GM23338 (cell line): Measurements from ENCODE around the gene ANKUB1. TPM values are rescaled to one million over a fixed set of nuclear protein-coding genes. Genes with fewer than 3 reads are reported as not detected.

ENCODE experiments used
- ATAC-seq: fragments of 200-7000 bp; cut with Tn5 transposase; 3 replicates; pipeline ENCODE4 v1.9.1; 2020
- DNase-seq: peaks from one replicate; pipeline ENCODE4 v3.0.0-alpha.2; 2015; ENCODE audit warnings: low spot score
- H2AFZ ChIP-seq: fragments of 200-600 bp; sonication (generic); 2 replicates; pipeline ENCODE4 v1.8.0; 2016; ENCODE audit warnings: antibody characterized with exemption, mild to moderate bottlenecking, moderate library complexity
- H3F3A ChIP-seq: fragments of 200-600 bp; sonication (generic); replicated peaks from 2 replicates; pipeline ENCODE4 v1.8.0; 2017; ENCODE audit warnings: antibody characterized with exemption, mixed run types, low read depth
- H3K27ac ChIP-seq: fragments of 200-600 bp; sonication (generic); 2 replicates; pipeline ENCODE4 v1.6.1; 2016; ENCODE audit warnings: low read depth
- H3K27me3 ChIP-seq: fragments of 200-600 bp; sonication (generic); 2 replicates; pipeline ENCODE4 v1.8.0; 2016; ENCODE audit warnings: mild to moderate bottlenecking, mixed run types, moderate library complexity; ENCODE audit not compliant: insufficient read depth
- H3K36me3 ChIP-seq: fragments of 200-600 bp; sonication (generic); 2 replicates; pipeline ENCODE4 v1.8.0; 2016; ENCODE audit warnings: mild to moderate bottlenecking; ENCODE audit not compliant: insufficient read depth
- H3K4me1 ChIP-seq: fragments of 200-600 bp; sonication (generic); 2 replicates; pipeline ENCODE4 v1.8.0; 2016; ENCODE audit warnings: mild to moderate bottlenecking, moderate library complexity; ENCODE audit not compliant: insufficient read depth
- H3K4me2 ChIP-seq: fragments of 200-600 bp; sonication (generic); 2 replicates; pipeline ENCODE4 v1.7.1; 2017; ENCODE audit warnings: mixed run types
- H3K4me3 ChIP-seq: fragments of 200-600 bp; sonication (generic); 2 replicates; pipeline ENCODE4 v1.6.1; 2016; ENCODE audit warnings: mixed run types
- H3K79me2 ChIP-seq: fragments of 200-600 bp; sonication (generic); replicated peaks from 2 replicates; pipeline ENCODE4 v1.8.0; 2017; ENCODE audit warnings: mild to moderate bottlenecking; ENCODE audit not compliant: insufficient read depth
- H3K9me2 ChIP-seq: fragments of 200-600 bp; sonication (generic); 2 replicates; pipeline ENCODE4 v1.8.0; 2017; ENCODE audit not compliant: insufficient read depth
- H4K20me1 ChIP-seq: fragments of 200-600 bp; sonication (generic); replicated peaks from 2 replicates; pipeline ENCODE4 v1.8.0; 2017; ENCODE audit warnings: mild to moderate bottlenecking; ENCODE audit not compliant: insufficient read depth
- H3K27ac Mint-ChIP-seq: 2 replicates; pipeline ENCODE4 v1.8.0; 2020; ENCODE audit warnings: inconsistent platforms, mild to moderate bottlenecking, moderate library complexity, mixed read lengths
- H3K27me3 Mint-ChIP-seq: 3 replicates; pipeline ENCODE4 v1.8.0; 2022; ENCODE audit warnings: low read depth, mild to moderate bottlenecking, moderate library complexity, mixed read lengths, inconsistent platforms; ENCODE audit not compliant: insufficient read depth, poor library complexity
- H3K36me3 Mint-ChIP-seq: 3 replicates; pipeline ENCODE4 v1.8.0; 2021; ENCODE audit warnings: low read depth, mild to moderate bottlenecking, inconsistent platforms, moderate library complexity, mixed read lengths
- H3K4me1 Mint-ChIP-seq: 3 replicates; pipeline ENCODE4 v1.8.0; 2020; ENCODE audit warnings: mild to moderate bottlenecking, inconsistent platforms, mixed read lengths
- H3K4me3 Mint-ChIP-seq: 3 replicates; pipeline ENCODE4 v1.8.0; 2021; ENCODE audit warnings: moderate library complexity, mild to moderate bottlenecking, inconsistent platforms, mixed read lengths
- H3K9me3 Mint-ChIP-seq: 3 replicates; pipeline ENCODE4 v1.8.0; 2020; ENCODE audit warnings: moderate library complexity, mild to moderate bottlenecking, inconsistent platforms, mixed read lengths
- CREB1 ChIP-seq: fragments of 250-450 bp; sonication (Bioruptor Pico); IDR thresholded peaks from 2 replicates; pipeline ENCODE4 v1.5.0; 2020; ENCODE audit warnings: low read depth, mild to moderate bottlenecking, moderate library complexity
- CTCF ChIP-seq, 2 experiments: fragments of 200-600 bp in 1 of 2; sonication (generic) in 1 of 2; conservative IDR thresholded peaks; 2 replicates each; pipeline versions ENCODE4 v1.5.1 to v1.6.1; 2016 to 2017; ENCODE audit warnings: antibody characterized with exemption in 2 of 2, low read depth in 2 of 2, mild to moderate bottlenecking in 2 of 2, moderate library complexity in 1 of 2
- ETS1 ChIP-seq: IDR thresholded peaks from 2 replicates; pipeline ENCODE4 v1.6.1; 2016; ENCODE audit warnings: antibody characterized with exemption
- EZH2phosphoT487 ChIP-seq: fragments of 200-600 bp; sonication (generic); IDR thresholded peaks from one replicate; pipeline ENCODE4 v1.8.1; 2018; ENCODE audit warnings: antibody characterized with exemption; ENCODE audit not compliant: unreplicated experiment
- JUNB ChIP-seq: IDR thresholded peaks from one replicate; pipeline ENCODE4 v1.6.1; 2016; ENCODE audit warnings: antibody characterized with exemption; ENCODE audit not compliant: unreplicated experiment
- NANOG ChIP-seq: IDR thresholded peaks from 2 replicates; pipeline ENCODE4 v1.6.1; 2016; ENCODE audit warnings: antibody characterized with exemption, borderline replicate concordance
- POLR2AphosphoS5 ChIP-seq: IDR thresholded peaks from 2 replicates; pipeline ENCODE4 v1.6.1; 2016; ENCODE audit warnings: antibody characterized with exemption, low read depth
- STAT1 ChIP-seq: IDR thresholded peaks from one replicate; pipeline ENCODE4 v1.6.1; 2016; ENCODE audit warnings: antibody characterized with exemption; ENCODE audit not compliant: unreplicated experiment
- ZNF114 ChIP-seq: fragments of 250-450 bp; sonication (Bioruptor Pico); IDR thresholded peaks from 2 replicates; pipeline ENCODE4 v1.5.0; 2020; ENCODE audit warnings: mild to moderate bottlenecking, moderate library complexity
- ZNF331 ChIP-seq: fragments of 250-450 bp; sonication (Bioruptor Pico); IDR thresholded peaks from 2 replicates; pipeline ENCODE4 v1.5.0; 2020; ENCODE audit warnings: low read depth, mild to moderate bottlenecking, moderate library complexity
- polyA plus RNA-seq: library from polyadenylated mRNA; unstranded; fragments of >200 nt; fragmentation: Nextera tagmentation; extraction: Ambion mirVana; gene quantifications from 2 replicates; pipeline ENCODE4 v1.2.1, GENCODE V29; 2016
- total RNA-seq: library from RNA; depleted of rRNA; stranded (reverse); fragments of >200 nt; shearing (Covaris generic); gene quantifications from 2 replicates; pipeline ENCODE4 v1.2.3, GENCODE V29; 2014

ANKUB1 gene
- total and polyA plus RNA-seq, 2 experiments from 2014 or later: not detected

- no peak overlapping the region for H3K27ac ChIP-seq
- DNase-seq (no peak), ATAC-seq (no peak)
- H3K79me2 ChIP-seq: no peaks in the 10 kb centered on the region
- Mint-ChIP-seq H3K27me3 (no peaks in the 10 kb centered on the region), H3K36me3 (no peaks in the 10 kb centered on the region), H3K4me1 (no peaks in the 10 kb centered on the region), H3K4me3 (no peak overlapping the region), H3K27ac (no peak overlapping the region), H3K9me3 (no peaks in the 10 kb centered on the region)
- no peaks in the 10 kb centered on the region for H4K20me1 ChIP-seq
- no peaks in the 10 kb centered on the region for H3F3A ChIP-seq
- no peaks in the 10 kb centered on the region for H3K27me3 ChIP-seq
- no peaks in the 10 kb centered on the region for H3K4me1 ChIP-seq
- TF ChIP-seq ZNF331 (CRISPR knock-in tag): no peak
- TF ChIP-seq POLR2AphosphoS5: no peak
- no peak for TF ChIP-seq EZH2phosphoT487
- TF ChIP-seq ETS1: no peak
- TF ChIP-seq ZNF114: no peak
- no peak for TF ChIP-seq JUNB
- H3K4me2 ChIP-seq: no peak overlapping the region
- no peaks in the 10 kb centered on the region for H3K9me2 ChIP-seq
- H2AFZ ChIP-seq: no peak overlapping the region
- H3K4me3 ChIP-seq: no peak overlapping the region
- no peaks in the 10 kb centered on the region for H3K36me3 ChIP-seq
Measured at GRCh38 chr3:149790268-149790667, 2.1 kb downstream of the ANKUB1 start.

- no peaks in the 10 kb centered on the region for H3K36me3 Mint-ChIP-seq
- Histone ChIP-seq H3K9me2 (no peaks in the 10 kb centered on the region), H3K27me3 (no peaks in the 10 kb centered on the region), H3K4me2 (no peak overlapping the region), H3K4me1 (no peaks in the 10 kb centered on the region), H3K4me3 (no peak overlapping the region), H3K79me2 (no peaks in the 10 kb centered on the region), H3K27ac (no peak overlapping the region), H4K20me1 (no peaks in the 10 kb centered on the region), H2AFZ (peak overlapping the region; percentile 7; the same call in 1 of the 2 replicates), H3K36me3 (no peaks in the 10 kb centered on the region), H3F3A (no peaks in the 10 kb centered on the region)
- H3K4me1 Mint-ChIP-seq: peaks cover 3% of the 10 kb centered on the region; the same call in 1 of the 3 replicates
- H3K27ac Mint-ChIP-seq: no peak overlapping the region
- ATAC-seq (no peak; the same call in 1 of the 3 replicates), DNase-seq (no peak)
- no peak overlapping the region for H3K4me3 Mint-ChIP-seq
- no peak for TF ChIP-seq CREB1 (CRISPR knock-in tag)
- no peak for TF ChIP-seq NANOG
- no peak for TF ChIP-seq ZNF331 (CRISPR knock-in tag)
- TF ChIP-seq STAT1: no peak
- TF ChIP-seq POLR2AphosphoS5: no peak
- no peak for TF ChIP-seq CTCF (conservative IDR thresholded peaks at IDR 0.05; ENCODE audit: low read depth in 2 of 2)
- no peak for TF ChIP-seq EZH2phosphoT487
- no peak for TF ChIP-seq JUNB
- no peaks in the 10 kb centered on the region for H3K27me3 Mint-ChIP-seq
- H3K9me3 Mint-ChIP-seq: no peaks in the 10 kb centered on the region
Measured at GRCh38 chr3:149784064-149784704, 8.2 kb downstream of the ANKUB1 start.
